PFSK-1 (cell line): Measurements from ENCODE around the gene CDX1.

Experiments
- FOXP2 ChIP-seq: optimal IDR thresholded peaks from 2 replicates; pipeline ENCODE3; 2011; ENCODE audit warnings: borderline replicate concordance, control low read depth, inconsistent platforms; ENCODE audit not compliant: insufficient read depth; ENCODE audit errors: extremely low read length, extremely low read depth
- POLR2AphosphoS5 ChIP-seq: IDR thresholded peaks from 2 replicates; pipeline ENCODE4 v1.6.1; 2012; ENCODE audit warnings: low read depth, mild to moderate bottlenecking, control low read depth, low read length, moderate library complexity
- SIN3A ChIP-seq: IDR thresholded peaks from 2 replicates; pipeline ENCODE4 v1.6.1; 2012; ENCODE audit warnings: mild to moderate bottlenecking, low read length, moderate library complexity, borderline replicate concordance; ENCODE audit not compliant: insufficient read depth
- TAF1 ChIP-seq: IDR thresholded peaks from 2 replicates; pipeline ENCODE4 v1.6.1; 2012; ENCODE audit warnings: low read length, control low read depth, borderline replicate concordance; ENCODE audit not compliant: insufficient read depth
- TF ChIP-seq, protein P1 (sequence below), 2 experiments: IDR thresholded peaks; 2 replicates each; pipeline versions ENCODE4 v1.6.1 to v1.8.0; 2011 to 2012; ENCODE audit warnings: low read depth in 2 of 2, low read length in 2 of 2, control low read depth in 1 of 2, inconsistent platforms in 1 of 2, mild to moderate bottlenecking in 1 of 2, moderate library complexity in 1 of 2; ENCODE audit not compliant: insufficient read depth in 1 of 2

Gene CDX1

DNA sequence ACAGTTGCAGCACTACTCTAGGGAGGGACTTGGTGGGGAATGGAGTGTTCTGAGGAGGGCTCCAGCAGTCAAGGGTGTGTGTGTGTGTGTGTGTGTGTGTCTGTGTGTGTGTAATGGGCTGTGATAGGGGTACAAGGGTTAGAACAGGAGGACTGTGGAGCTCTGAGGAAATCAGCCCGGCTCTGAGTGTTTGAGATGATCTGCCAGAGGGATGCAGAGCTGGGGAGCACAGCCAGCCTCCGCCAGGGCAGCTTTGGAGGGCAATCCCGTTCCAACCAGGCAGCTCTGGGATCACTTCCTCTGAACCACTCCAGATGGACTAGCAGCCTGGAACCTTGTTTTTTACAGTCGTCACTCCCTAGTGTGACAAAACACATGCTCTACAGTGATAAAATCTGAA is 20.3 kb downstream of the CDX1 start:
- TF ChIP-seq SIN3A (no peak), FOXP2 (no peak), TAF1 (no peak), POLR2AphosphoS5 (no peak)
- TF ChIP-seq, protein P1, sequence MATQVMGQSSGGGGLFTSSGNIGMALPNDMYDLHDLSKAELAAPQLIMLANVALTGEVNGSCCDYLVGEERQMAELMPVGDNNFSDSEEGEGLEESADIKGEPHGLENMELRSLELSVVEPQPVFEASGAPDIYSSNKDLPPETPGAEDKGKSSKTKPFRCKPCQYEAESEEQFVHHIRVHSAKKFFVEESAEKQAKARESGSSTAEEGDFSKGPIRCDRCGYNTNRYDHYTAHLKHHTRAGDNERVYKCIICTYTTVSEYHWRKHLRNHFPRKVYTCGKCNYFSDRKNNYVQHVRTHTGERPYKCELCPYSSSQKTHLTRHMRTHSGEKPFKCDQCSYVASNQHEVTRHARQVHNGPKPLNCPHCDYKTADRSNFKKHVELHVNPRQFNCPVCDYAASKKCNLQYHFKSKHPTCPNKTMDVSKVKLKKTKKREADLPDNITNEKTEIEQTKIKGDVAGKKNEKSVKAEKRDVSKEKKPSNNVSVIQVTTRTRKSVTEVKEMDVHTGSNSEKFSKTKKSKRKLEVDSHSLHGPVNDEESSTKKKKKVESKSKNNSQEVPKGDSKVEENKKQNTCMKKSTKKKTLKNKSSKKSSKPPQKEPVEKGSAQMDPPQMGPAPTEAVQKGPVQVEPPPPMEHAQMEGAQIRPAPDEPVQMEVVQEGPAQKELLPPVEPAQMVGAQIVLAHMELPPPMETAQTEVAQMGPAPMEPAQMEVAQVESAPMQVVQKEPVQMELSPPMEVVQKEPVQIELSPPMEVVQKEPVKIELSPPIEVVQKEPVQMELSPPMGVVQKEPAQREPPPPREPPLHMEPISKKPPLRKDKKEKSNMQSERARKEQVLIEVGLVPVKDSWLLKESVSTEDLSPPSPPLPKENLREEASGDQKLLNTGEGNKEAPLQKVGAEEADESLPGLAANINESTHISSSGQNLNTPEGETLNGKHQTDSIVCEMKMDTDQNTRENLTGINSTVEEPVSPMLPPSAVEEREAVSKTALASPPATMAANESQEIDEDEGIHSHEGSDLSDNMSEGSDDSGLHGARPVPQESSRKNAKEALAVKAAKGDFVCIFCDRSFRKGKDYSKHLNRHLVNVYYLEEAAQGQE (IDR thresholded peaks at IDR 0.05; ENCODE audit: insufficient read depth in 1 of 2, low read depth in 2 of 2, low read length in 2 of 2) = no peak

DNA sequence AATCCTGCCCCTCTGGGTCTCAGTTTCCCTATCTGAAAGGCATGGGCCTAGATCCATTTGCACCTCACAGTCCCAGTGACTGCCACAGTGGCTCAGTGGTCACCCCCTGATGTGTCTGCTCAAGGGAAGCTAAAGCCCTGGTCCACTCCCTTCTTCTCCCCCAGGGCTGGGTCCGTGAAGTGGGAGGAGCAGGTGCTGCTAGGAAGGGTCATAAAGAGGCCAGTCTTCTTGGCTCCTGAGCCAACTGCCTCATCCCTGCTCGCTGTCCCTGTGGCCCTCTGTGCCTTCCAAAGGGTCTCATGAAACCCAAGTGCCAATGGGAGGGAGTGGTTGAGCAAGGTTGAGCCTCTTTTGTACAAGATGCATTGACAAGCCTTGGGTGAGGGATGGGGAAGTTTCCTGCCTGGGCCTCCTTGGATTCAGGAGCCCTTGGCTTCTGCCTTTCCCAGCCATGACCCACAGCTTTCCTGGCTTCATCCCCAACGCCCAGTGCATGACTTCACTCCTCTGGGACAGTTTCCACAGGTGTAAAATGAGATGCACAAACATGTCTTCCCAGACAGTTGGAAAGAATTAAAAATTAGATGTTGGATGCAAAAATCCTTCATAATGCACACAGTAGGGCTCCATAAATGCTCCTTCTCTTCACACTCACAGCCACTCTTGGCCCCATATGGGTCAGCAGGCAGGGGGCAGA is 21.7 kb downstream of the CDX1 start:
- TF ChIP-seq, protein P1 (IDR thresholded peaks at IDR 0.05; ENCODE audit: insufficient read depth in 1 of 2, low read depth in 2 of 2, low read length in 2 of 2) = no peak

DNA sequence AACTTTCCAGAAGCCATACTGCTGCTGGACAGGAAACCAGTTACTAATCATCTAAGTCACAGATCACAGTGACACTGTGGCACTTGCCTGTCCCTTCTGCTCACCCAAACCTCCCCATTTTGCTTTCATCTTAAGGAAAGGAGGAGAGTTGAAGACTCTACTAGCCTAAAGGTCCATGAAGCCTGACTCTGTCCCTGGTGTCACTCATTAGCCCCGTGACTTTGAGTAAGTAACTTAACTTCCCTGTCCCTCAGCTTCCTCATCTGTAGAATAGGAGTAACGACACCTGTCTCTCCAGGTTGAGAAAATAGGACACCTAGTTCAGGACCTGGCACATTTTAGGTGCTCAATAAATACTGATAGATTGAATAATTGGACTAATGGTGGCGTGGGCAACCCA is 22.7 kb downstream of the CDX1 start:
- TF ChIP-seq TAF1 (no peak), POLR2AphosphoS5 (no peak), SIN3A (no peak), FOXP2 (no peak)
- TF ChIP-seq, protein P1 (IDR thresholded peaks at IDR 0.05; ENCODE audit: insufficient read depth in 1 of 2, low read depth in 2 of 2, low read length in 2 of 2) = no peak

DNA sequence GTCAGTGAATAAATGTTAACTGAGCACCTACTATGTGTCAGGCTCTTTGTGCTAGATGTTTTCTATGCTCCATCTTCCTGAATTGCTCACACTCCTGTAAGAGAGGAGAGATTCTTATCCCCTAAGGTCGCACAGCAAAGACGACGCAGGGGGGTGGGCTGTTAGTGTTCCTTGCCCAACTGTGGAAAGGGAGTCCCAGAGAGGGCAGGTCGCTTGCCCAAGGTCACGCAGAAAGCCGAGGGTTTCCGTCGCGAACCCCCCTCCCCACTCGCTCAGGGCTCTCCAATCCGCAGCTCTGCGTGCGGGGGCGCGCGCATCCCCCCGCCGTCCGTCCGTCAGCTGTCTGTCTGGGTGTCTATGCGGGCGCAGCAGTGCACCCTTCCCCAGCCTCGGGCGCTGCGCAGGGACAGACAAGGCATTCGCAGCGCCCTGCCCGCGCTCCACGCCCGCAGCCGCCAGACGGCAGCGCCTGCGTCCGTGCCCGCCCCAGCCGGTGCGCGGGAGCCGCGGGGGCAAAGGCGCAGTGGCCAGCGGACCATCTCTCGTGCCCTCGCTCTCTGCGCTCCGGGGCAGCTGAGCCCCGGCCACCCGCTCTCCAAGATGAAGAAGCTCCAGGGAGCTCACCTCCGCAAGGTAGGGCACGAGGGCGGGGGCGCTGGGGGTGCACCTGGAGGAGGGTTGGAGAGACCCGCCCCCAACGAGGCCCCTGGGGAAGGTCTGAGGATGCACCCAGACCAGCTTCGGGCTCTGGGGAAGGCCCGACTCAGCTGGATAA is 23.3 kb downstream of the CDX1 start, which contains the start of gene SLC6A7:
SLC6A7 (plus strand) TSS at position 335 of the 775 bp plus-strand sequence; CDS start at position 601, 266 bp downstream.
- no peak for TF ChIP-seq FOXP2
- TF ChIP-seq POLR2AphosphoS5 = no peak
- TF ChIP-seq TAF1 = no peak
- no peak for TF ChIP-seq SIN3A
- TF ChIP-seq, protein P1 (IDR thresholded peaks at IDR 0.05; ENCODE audit: insufficient read depth in 1 of 2, low read depth in 2 of 2, low read length in 2 of 2) = no peak
